Erythroblast (primary cell): ENCODE data around the gene STH.

Experiments
- DNase-seq, 2 experiments: peaks; one replicate each; lab custom pipeline; 2025; lab: John Stamatoyannopoulos, UW
- GATA1 ChIP-seq: IDR thresholded peaks from 2 replicates; pipeline ENCODE4 v1.6.1; 2011; ENCODE audit warnings: low read depth, mild to moderate bottlenecking, control low read depth, low read length, moderate library complexity
- POLR2A ChIP-seq: IDR thresholded peaks from 2 replicates; pipeline ENCODE4 v1.6.1; 2011; ENCODE audit warnings: mild to moderate bottlenecking, low read length

The STH gene

GRCh38 chr17:45973946-45974859, 24.8 kb upstream of the STH start:
- no peak for TF ChIP-seq POLR2A
- TF ChIP-seq GATA1 = no peak
- no peak for DNase-seq

GRCh38 chr17:45974916-45975630, 24.0 kb upstream of the STH start:
- DNase-seq = no peak
- TF ChIP-seq GATA1 (no peak), POLR2A (no peak)

DNA sequence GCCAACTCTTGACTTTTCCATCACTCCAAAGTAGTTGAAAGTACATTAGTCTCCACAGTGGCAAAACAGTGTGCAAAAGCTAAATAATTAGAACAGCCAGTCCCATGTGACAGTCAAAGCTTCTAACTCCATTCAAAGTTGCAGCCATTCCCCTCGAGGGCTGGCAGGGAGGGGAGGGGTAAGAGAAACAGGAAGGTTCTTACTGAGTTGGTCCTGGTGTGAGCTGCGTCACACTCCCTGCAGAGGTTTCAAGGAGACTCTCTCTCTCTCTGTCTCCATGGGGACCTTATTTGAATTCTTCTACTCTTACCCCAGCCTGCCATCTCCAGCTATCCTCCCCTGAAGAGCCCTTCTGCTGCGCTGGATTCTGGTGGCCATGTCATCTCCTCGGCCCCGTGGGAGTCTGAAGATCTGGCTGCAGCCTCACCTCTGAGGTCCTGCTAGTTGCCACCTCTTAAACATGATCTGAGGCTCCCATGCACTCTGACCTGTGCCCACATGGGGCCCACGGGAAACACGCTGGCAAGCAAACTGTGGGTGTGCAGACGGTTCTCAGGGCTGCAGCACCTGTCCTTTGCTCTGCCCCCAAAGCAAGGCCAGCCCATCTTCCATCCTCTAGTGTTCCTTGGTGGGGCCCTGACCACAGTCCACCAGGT, 23.3 kb upstream of the STH start:
- no peak for DNase-seq
- no peak for TF ChIP-seq GATA1

DNA sequence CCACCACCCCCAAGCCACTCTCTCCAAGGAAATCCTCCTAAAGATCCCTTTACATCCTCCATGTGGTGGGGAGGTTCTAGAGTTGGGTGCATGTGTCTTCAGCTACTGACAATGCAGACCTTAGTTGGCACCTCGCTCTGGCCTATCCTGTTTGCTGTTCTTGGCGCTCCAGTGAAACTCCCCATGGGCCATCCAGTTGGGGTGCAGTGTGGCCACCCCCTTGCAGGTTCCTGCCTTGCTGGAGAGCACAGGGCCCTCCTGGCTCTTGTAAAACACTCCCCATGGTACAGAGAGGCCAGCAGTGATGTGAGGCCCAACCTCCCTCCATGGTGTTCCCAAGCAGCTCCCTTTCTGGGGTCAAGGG, 22.7 kb upstream of the STH start:
- DNase-seq = no peak
- no peak for TF ChIP-seq POLR2A
- TF ChIP-seq GATA1 = no peak

DNA sequence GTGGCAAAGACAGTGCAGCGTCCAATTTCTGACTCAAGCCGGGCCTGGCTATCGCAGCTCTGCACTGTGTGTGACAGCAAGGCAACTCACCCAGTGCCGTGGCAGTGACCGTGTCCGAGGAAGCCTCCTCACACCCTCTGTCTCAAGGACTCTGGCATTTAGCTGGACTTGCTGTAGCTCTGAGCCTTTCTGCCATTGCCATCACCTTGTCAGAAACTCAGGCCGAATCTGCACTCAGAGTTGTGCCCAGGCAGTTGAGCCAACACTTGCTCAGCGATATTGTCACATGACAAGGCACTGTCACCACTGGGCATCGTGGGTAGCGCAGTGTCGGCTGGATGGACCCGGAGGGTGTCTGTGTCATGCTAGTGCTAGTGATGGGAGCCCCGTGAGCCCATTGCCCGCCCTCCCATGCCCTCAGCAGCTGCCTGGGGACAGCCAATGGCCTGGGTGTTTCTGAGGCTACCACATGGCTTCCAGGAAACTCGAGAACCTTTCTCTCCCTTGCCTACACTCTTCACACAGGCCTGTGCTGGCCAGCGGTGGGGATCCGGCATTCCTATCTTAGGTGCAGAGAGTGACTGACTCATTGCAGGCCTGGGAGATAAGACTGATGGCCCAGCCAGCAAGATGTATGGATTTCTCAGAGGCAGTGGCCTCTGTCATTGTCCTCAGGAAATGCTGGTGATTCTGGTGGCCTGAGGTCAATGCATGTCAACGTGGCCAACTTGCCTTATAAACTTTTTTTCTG, 22.1 kb upstream of the STH start:
- no peak for TF ChIP-seq GATA1
- TF ChIP-seq POLR2A = no peak
- DNase-seq = peak; percentile 68 to 79

DNA sequence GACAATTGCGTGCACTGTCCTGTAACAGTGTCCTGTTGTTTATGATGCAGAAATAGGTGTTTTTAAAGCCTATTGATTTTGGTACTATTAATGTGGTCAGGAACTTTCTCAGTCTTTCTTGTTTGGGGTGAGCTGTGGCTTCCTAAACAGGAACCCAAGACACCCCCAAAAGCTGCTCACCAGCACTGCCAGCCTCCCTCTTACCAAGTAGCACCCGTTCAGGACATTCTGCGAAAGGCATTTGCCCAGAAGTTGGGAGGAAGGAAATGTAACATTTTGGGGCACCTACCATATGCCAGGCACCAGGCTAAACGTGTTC, 21.6 kb upstream of the STH start:
- DNase-seq = no peak
- TF ChIP-seq GATA1 = no peak
- no peak for TF ChIP-seq POLR2A

DNA sequence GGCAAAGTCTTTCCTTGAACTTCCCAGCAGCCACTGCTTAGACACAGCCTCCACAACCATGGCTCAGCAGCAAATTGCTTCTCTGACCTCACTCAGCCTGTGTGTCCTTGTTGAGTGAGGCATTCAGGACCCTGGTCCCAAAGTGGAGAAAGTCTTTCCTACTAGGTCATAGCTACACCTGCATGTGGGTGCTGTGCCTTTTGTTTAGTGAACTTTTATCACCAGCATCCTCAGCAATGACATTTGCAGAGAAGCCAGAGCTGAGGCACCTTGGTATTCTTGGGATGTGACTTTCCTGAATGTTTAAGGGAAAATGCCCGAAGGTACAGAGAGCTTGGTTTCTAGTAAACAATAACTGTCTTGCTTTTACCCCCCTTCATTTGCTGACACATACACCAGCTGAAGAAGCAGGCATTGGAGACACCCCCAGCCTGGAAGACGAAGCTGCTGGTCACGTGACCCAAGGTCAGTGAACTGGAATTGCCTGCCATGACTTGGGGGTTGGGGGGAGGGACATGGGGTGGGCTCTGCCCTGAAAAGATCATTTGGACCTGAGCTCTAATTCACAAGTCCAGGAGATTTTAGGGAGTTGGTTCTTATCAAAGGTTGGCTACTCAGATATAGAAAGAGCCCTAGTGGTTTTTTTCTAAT, 20.9 kb upstream of the STH start:
- DNase-seq = no peak
- TF ChIP-seq POLR2A (no peak), GATA1 (no peak)

- no peak for DNase-seq
- no peak for TF ChIP-seq GATA1
- no peak for TF ChIP-seq POLR2A
Observed at GRCh38 chr17:45979137-45979536, 19.9 kb upstream of the STH start.

DNA sequence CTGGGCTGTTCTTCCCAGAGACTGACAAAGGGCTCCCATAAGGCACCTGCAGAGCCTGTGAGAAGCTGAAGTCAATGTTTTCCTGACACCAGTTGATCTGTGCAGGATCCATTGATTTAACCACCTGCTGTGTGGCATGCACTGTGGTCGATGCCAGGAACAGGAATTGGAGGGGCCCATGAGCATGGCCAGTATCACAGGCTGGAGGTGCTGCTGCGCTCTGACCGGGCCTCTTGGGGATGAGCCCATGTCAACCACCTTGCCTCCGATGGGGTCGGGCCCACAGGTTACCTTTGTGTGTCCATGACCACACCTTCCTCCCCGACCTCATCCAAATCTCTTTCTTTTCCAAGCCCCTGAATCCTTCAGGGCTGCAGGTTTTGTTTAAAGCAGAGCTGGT, 18.2 kb upstream of the STH start:
- DNase-seq = no peak
- no peak for TF ChIP-seq GATA1
- TF ChIP-seq POLR2A = no peak

- TF ChIP-seq POLR2A (no peak), GATA1 (no peak)
Observed at GRCh38 chr17:45981306-45981705, 17.7 kb upstream of the STH start.

DNA sequence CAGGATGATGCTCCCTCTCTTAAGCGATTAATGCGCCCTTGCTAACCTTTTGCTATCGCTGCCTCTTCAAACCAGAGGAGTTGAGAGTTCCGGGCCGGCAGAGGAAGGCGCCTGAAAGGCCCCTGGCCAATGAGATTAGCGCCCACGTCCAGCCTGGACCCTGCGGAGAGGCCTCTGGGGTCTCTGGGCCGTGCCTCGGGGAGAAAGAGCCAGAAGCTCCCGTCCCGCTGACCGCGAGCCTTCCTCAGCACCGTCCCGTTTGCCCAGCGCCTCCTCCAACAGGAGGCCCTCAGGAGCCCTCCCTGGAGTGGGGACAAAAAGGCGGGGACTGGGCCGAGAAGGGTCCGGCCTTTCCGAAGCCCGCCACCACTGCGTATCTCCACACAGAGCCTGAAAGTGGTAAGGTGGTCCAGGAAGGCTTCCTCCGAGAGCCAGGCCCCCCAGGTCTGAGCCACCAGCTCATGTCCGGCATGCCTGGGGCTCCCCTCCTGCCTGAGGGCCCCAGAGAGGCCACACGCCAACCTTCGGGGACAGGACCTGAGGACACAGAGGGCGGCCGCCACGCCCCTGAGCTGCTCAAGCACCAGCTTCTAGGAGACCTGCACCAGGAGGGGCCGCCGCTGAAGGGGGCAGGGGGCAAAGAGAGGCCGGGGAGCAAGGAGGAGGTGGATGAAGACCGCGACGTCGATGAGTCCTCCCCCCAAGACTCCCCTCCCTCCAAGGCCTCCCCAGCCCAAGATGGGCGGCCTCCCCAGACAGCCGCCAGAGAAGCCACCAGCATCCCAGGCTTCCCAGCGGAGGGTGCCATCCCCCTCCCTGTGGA, 16.0 kb upstream of the STH start:
- DNase-seq = no peak
- TF ChIP-seq GATA1 (no peak), POLR2A (no peak)

More at GRCh38 chr17:45981306-45981705, 17.7 kb upstream of the STH start:
- DNase-seq = no peak

DNA sequence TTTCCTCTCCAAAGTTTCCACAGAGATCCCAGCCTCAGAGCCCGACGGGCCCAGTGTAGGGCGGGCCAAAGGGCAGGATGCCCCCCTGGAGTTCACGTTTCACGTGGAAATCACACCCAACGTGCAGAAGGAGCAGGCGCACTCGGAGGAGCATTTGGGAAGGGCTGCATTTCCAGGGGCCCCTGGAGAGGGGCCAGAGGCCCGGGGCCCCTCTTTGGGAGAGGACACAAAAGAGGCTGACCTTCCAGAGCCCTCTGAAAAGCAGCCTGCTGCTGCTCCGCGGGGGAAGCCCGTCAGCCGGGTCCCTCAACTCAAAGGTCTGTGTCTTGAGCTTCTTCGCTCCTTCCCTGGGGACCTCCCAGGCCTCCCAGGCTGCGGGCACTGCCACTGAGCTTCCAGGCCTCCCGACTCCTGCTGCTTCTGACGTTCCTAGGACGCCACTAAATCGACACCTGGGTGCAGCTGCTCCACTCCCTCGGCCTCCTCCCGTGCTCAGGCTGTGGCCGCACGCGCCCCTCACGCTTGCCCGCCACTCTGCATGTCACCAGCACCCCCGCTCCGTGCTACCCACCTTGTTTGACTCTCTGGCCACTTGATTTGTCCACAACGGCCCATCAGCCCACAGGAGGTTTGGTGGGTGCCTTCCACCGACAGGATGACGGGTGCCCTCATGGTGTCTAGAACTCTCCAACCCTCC, 15.3 kb upstream of the STH start:
- TF ChIP-seq POLR2A (no peak), GATA1 (no peak)
- no peak for DNase-seq

DNA sequence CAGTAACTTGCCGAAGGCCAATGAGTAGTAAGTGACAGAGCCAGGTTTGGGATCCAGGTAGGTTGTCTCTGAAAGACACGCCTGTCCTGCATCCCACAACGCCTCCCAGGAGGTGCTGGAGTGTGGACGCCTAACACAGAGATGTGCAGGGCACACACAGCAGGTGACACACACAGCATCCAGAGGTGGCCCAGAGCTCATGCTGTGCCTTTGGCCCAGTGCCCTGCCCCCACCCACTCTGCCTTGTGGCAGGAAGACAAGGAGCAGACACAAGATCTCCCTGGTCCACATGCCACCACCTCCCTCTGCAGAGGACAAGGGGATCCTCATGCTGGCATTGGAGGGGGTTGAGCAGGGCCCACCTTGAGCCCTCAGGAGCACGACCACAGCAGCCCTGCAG, 14.7 kb upstream of the STH start:
- TF ChIP-seq POLR2A (no peak), GATA1 (no peak)
- DNase-seq = no peak
